HUDEP-2 (cell line): ENCODE measurements around the gene ARHGEF17.

Source experiments
- DNase-seq, 76 experiments: peaks; one replicate each; lab custom pipeline; 2025; ENCODE audit not compliant: unreplicated experiment in 76 of 76; lab: John Stamatoyannopoulos, UW

ARHGEF17 gene

GRCh38 chr11:73350908-73351636 lies 43.0 kb downstream of the ARHGEF17 start:
- peak in 44 of 76 experiments; percentile 4 to 60 (median 26) for DNase-seq

DNA sequence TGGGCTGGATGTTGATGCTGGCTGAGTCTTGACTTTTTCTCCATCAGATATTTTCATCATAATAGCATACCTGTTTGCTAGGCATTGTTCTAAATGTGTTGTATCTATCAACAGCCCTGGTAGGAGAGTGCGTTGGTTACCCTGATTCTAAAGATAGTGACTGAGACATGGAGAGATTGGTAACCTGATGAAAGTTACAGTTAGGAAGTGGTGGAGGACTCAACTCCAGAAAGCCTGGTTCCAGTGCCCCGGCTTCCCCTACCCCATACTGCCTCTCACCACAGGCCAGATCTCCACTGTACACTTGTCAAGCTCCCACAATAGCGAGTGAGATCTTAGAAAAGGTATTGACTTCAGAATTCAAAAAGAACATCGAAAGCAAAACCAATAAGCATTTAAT lies 45.3 kb downstream of the ARHGEF17 start:
- no peak for DNase-seq

DNA sequence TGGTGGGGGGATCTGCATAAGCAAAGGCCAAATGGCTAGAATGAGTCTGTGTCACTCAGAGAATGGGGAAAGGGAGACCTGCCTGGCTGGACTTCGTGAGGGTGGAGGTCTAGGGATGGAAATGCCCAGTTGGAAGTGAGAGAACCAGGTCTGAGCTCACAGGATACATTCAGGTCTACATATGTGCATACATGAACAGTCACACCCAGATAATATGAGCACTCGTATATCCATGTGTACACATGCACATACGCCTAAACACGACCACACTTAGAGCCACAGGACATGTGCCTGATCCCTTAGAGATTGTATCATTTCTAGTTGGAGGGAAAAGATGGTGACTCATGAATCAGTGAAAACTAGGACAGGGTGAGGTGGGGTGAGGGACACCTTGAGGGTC lies 47.0 kb downstream of the ARHGEF17 start:
- DNase-seq = no peak

- no peak for DNase-seq
Observed at GRCh38 chr11:73356979-73357860, 49.1 kb downstream of the ARHGEF17 start.

DNA sequence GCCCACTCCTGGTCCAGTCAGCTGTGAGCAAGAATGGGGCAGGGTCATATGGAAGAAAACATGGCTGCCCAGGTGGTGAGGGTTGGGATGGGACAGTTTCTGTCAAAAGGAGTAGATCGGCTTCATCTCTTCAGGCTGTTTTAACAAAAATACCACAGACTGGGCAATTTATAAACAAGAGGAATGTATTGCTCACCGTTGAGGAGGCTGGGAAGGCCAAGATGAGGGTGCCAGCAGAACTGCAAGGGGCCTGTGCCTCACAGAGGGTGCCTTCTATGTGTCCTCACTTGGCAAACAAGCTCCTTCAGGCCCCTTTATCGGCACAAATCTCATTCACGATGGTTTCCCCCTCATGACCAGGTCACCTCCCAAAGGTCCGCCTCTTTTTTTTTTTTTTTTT lies 50.0 kb downstream of the ARHGEF17 start:
- no peak for DNase-seq

DNA sequence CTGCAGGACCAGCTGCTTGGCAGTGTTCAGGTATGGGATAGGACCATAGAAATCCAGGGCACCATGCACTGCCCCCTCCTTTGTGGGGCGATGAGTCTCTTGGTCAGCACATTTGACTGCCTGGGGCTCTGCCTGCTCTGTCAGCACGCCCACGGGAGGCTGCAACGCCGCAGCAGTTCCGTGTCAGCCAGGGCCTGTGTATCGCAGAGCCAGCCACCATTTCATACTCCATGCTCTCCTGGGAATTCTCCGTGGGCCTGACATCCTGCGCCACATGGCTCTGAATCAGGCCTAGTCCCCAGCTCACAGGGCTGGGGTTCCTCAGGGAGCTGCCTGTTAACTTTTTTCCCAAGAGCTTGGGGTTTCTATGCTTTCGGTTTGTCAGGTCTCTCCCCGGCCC lies 51.3 kb downstream of the ARHGEF17 start:
- DNase-seq = no peak

GRCh38 chr11:73359930-73360742 lies 52.1 kb downstream of the ARHGEF17 start:
- peak in 26 of 76 experiments; percentile 2 to 55 (median 26) for DNase-seq

GRCh38 chr11:73360743-73361369 lies 52.8 kb downstream of the ARHGEF17 start:
- DNase-seq = no peak

DNA sequence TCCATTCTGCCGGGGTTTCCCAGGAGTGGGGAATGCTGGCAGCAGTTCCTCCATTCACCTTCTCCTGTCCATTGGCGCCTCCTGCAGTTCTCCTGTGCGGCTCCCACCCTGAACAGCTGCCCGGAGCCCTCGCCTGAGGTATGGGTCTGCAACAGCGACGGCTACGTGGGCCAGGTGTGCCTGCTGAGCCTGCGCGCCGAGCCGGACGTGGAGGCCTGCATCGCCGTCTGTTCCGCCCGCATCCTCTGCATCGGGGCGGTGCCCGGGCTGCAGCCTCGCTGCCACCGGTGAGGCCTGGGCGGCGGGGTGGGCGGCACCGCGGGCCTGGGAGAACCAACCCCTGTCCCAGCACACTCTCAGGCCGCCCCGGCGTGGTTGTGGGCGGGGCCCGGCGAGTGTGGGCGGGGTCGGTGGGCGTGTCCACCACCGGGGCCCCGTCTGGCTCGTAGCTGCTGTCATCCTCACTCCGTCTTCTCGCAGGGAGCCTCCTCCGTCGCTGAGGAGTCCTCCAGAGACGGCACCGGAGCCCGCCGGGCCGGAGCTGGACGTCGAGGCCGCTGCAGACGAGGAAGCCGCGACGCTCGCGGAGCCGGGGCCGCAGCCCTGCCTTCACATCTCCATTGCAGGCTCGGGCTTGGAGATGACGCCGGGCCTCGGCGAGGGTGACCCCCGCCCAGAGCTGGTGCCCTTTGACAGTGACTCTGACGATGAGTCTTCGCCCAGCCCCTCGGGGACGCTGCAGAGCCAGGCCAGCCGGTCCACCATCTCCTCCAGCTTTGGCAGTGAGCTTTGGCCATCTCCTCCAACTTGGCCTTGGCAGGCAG lies 54.1 kb downstream of the ARHGEF17 start:
- peak in 2 of 76 experiments; percentile 8 to 32 for DNase-seq

DNA sequence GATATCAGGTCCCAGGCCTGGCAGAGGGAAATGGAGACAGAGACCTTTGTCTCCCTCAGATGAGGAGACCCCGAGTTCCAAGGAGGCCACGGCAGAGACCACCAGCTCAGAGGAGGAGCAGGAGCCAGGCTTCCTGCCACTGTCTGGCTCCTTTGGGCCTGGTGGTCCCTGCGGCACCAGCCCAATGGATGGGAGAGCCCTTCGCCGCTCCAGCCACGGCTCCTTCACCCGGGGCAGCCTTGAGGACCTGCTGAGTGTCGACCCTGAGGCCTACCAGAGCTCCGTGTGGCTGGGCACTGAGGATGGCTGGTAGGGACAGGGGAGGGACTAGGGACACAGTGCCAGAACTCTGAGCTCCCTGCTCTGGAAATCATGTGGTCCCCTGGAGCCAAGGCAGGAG lies 55.1 kb downstream of the ARHGEF17 start:
- DNase-seq = no peak

GRCh38 chr11:73365352-73366264 lies 57.5 kb downstream of the ARHGEF17 start:
- DNase-seq = no peak

DNA sequence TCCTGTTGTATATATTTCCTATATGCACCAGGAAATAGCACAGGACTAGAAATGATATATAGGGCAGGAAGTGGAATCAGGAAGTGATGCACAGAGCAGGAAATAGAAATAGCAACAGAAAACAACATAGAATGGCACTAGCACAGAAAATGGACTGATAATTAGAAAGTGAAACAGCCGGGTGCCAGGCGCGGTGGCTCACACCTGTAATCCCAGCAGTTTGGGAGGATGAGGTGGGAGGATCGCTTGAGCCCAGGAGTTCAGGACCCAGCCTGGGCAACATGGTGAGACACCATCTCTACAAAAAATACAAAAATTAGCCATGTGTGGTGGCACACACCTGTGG lies 58.2 kb downstream of the ARHGEF17 start:
- no peak for DNase-seq

DNA sequence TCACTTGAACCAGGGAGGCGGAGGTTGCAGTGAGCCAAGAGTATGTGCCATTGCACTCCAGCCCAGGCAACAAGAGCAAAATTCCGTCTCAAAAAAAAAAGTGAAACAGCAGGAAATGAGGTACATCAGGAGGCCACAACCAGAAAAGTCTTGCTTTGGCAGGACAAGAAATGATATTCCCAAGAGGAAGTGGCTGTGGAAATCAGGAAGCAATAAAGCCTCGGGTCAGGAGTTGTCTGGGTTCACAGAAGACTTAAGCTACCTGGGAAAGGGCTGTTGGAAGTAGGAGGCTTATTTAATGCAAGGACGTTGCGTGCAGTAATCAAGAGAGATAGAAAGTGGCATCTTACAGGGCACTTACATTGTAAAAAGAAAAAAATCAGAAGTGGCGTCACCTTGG lies 58.9 kb downstream of the ARHGEF17 start:
- no peak for DNase-seq

GRCh38 chr11:73367482-73368024 lies 59.5 kb downstream of the ARHGEF17 start:
- peak in 1 of 76 experiments; percentile 16 for DNase-seq

GRCh38 chr11:73372375-73372993 lies 64.4 kb downstream of the ARHGEF17 start:
- peak in 20 of 76 experiments; percentile 6 to 46 (median 20) for DNase-seq

- no peak for DNase-seq
Observed at GRCh38 chr11:73374151-73374550, 66.1 kb downstream of the ARHGEF17 start.

DNA sequence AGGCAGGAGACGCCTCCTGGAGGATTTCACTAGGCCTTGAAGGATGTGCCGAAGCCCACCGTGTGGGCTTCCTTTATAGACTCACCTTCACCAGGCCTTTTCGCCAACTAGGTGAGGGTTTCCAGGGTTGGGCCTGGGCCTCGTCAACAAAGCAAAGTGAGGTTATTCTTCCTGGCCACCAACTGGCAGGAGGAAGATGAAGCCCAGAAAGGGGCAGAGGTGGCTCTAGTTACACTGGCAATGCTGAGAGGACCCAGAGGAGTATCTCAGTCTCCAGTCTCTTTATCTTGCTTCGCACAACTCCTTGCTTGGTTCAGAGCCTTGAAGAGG lies 67.7 kb downstream of the ARHGEF17 start:
- DNase-seq = peak in 2 of 76 experiments; percentile 62 to 69

DNA sequence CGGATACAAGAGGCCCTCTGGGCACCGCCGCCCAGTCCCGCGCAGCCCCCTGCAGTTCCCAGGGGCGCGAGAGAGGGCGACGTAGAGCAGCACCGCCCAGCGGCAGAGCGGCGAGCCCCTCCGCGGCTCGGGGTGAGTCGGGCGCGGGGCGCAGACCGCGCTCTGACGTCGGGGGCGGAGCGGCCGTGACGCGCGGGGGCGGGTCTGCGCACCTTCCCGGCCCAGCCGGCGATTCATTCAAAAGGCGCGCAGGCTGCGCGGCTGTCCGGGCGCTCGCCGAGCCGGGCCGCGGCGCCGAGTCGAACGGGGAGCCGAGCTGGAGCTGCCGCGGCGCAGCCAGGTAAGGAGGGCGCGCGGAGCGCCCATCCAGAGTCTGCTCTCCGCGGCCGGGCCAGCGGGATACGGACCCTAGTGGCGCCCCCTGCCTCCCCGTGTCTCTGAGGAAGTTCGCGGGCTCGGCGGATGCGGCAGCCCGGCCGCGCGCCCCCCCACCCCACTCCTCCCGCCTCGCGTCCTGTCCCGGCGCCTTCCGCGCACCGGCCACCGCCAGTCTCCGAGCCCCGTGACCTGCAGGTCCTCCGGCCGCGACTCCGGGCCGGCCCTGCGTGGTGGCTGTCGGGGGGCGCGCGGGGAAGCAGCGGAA lies 68.2 kb downstream of the ARHGEF17 start, which contains the start of gene RELT:
TSS of gene RELT (plus strand) at position 240 of the 643 bp plus-strand sequence. CDS start 12,738 bp downstream, outside the sequence.
- peak in 75 of 76 experiments; percentile 28 to 97 (median 92) for DNase-seq
